Embryonic facial prominence (tissue), 1 donor: ENCODE measurements around the gene FCN1.

Experiments
- DNase-seq: peaks from one replicate; pipeline ENCODE4 v3.0.0-alpha.2; 2016; ENCODE audit errors: extremely low spot score

The FCN1 gene

GRCh38 chr9:134951994-134952393, 34.3 kb upstream of the FCN1 start:
- DNase-seq: no peak

GRCh38 chr9:134951461-134951860, 33.7 kb upstream of the FCN1 start:
- DNase-seq: no peak

- DNase-seq: no peak
These were observed 32.9 kb upstream of the FCN1 start for GRCh38 chr9:134950386-134951210.

GRCh38 chr9:134949681-134950385, 32.1 kb upstream of the FCN1 start:
- DNase-seq: no peak

- DNase-seq: no peak
These were observed 30.4 kb upstream of the FCN1 start for GRCh38 chr9:134948149-134948548.

GRCh38 chr9:134947265-134947955, 29.7 kb upstream of the FCN1 start:
- DNase-seq: no peak

GRCh38 chr9:134946663-134947062, 29.0 kb upstream of the FCN1 start:
- no peak for DNase-seq

GRCh38 chr9:134945509-134946275, 28.0 kb upstream of the FCN1 start:
- no peak for DNase-seq

GRCh38 chr9:134944916-134945315, 27.2 kb upstream of the FCN1 start:
- no peak for DNase-seq

GRCh38 chr9:134944351-134944802, 26.7 kb upstream of the FCN1 start:
- DNase-seq: no peak

- DNase-seq: no peak
These were observed 26.1 kb upstream of the FCN1 start for GRCh38 chr9:134943836-134944235.

GRCh38 chr9:134943411-134943810, 25.7 kb upstream of the FCN1 start:
- DNase-seq: no peak

GRCh38 chr9:134942788-134943184, 25.1 kb upstream of the FCN1 start:
- no peak for DNase-seq

- DNase-seq: no peak
These were observed 24.5 kb upstream of the FCN1 start for GRCh38 chr9:134942011-134942787.

- no peak for DNase-seq
These were observed 22.8 kb upstream of the FCN1 start for GRCh38 chr9:134940236-134941208.

- no peak for DNase-seq
These were observed 22.1 kb upstream of the FCN1 start for GRCh38 chr9:134939836-134940235.

- no peak for DNase-seq
These were observed 21.5 kb upstream of the FCN1 start for GRCh38 chr9:134939080-134939733.

GRCh38 chr9:134938346-134939079, 20.8 kb upstream of the FCN1 start:
- no peak for DNase-seq
